Activated T-cell treated with anti-CD3 and anti-CD28 coated beads for 1 hour (primary cell): Measurements from ENCODE around the gene DDIT4.
A peak's percentile ranks its signal among the peaks of the same experiment; 100 is the strongest.

Source experiments
- DNase-seq: peaks from one replicate; pipeline ENCODE4 v3.0.0-alpha.2; 2020; ENCODE audit warnings: low read depth

DDIT4 gene

DNA sequence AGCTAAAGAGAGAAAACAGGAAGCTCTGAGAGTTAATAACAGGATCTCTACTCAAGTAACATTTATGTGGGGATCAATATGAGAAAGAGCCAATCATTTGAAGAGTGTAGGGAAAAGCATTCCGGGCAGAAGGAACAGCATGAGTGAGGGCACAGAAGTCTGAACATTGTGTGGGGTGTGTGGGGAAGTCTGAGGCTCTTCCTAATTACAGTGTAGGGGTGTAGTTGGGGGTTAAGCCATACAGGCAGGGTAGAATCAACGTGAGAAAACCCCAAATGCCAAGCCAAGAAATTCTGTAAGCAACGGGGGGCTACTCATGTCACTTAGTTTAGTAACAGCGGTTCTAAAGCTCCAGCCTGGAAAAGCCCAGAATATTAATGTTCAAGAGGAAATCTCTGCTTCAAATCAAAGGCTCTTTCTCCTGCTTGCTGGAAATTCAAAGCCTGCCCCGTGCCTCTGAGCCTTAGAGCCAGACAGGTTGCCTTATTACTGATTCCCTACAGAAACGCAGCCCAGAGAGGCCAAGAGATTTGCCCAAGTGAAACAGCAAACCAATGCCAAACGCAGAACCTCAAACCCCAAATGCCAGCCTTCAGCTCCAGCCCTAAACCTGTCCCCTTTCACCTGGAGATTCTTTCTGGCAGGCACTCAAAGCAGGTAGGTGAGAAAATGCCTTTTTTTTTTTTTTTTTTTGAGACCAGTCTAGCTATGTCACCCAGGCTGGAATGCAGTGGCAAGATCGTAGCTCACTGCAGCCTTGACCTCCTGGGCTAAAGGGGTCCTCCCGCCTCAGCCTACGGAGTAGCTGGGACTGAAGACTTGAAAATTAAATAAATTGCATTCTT lies 44.9 kb downstream of the DDIT4 start:
- DNase-seq: no peak

DNA sequence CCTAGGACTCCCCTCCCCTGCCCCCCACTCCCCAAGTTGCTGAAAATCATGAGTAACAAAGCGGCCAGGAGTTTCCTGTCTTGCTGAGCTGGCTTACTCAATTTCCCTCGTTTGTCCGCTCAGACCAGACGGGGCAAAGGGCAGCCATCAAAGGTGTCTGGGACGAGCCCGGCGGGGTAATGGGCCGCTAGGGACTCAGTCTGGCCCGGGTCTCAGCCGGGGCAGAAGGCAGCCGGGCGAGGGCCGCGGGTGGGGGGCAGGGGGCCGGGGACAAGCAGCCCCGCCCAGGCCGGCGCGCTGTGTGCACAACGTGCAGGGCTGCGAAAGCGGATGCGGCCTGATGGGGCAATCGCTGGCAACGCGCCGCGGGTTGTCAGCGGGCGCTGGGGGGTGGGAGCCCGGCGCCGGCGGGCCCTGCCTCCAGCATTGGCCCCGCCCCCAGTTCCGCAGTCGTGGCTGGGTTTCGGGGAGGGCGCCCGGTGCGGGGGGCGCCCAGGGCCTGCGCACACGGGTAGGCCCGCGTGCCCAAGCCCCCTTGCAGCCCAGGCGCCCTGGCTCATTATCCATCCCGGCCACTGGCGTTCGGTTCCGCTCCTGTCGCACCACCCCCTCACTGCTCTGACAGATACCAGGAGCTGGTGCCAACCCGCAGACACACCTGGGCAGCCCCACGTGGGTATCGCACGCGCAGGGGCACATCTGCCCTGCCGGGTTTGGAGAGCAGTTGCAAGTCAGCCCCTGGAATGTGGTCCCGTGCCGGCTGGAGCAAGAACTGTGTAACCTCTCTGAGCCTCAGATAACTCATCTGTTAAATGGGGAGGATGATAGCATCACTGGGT lies 45.9 kb downstream of the DDIT4 start:
- peak; percentile 82 for DNase-seq

DNA sequence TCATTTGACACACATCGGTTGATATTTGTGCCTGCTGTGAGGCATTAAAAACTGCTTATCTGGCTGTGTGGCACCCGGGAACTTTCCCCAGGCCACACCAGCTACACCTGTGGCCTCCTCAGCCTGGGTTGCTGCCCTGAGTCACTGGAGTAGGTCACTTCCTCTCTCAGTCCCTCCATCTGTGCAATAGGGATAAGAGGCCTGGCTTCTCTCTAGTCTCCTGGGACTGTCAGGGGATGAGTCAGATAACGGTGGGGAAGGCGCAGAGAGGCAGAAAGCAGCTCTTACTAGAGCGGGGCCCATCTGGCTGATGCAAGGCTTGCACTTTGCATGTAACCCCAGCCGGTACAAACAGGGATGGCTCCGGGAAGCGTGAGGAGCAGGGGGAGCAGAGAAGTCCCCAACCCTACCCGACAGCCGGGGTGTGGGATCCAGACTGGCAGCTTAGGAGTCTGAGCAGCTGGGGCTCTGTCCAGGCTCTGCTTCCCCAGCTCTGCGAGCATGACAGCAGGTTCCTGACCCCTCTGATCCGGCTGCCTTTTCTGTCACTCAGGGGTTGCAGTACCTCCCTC lies 47.0 kb downstream of the DDIT4 start:
- no peak for DNase-seq

DNA sequence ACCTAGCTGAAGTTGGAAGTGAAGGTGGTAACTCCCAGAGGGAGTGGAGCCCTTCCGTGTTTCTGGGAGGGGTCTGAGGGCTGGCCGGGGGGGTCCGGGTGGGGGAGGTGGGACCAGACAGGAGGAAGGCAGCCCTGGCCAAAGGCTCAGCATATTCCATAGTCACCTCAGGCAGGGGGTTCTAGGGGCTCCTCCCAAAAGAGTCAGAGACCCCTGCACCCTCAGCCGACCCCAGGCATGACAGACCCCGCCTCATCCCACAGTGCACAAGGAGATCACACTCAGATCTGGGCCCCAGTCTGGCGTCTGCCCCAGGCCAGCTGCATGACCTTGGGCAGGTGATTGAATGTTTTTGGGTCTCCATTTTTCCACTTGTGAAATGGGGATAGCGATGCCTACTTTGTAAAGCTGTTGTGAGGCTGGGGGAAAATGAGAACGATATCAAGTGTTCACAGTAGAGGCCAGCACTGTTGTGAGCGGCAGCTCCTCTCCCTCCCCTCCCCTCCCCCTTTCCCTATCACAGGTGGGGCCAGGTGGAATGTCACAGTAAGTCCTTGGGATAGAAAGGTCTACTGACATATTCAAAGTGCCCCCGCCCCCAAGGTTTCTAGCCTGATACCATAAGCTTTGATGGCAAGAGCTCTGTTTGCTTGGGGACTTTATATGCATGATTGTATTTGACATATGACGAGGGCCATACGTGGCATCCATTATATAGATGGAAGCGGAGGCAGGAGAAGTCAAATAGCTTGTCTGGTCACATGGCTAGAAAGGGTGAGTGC lies 47.7 kb downstream of the DDIT4 start:
- no peak for DNase-seq

DNA sequence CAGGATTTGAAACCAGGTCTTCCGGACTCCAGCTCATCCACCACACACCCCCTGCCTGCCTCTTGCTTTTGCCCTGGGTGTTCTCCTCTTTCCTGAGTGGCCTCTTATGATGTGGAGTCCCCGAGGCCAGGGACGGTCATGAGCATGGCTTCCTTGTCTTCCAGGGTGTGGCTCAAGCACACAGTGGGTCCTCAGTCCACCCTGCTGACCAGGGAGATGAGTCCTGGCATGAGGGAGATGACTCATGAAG lies 48.2 kb downstream of the DDIT4 start:
- no peak for DNase-seq

DNA sequence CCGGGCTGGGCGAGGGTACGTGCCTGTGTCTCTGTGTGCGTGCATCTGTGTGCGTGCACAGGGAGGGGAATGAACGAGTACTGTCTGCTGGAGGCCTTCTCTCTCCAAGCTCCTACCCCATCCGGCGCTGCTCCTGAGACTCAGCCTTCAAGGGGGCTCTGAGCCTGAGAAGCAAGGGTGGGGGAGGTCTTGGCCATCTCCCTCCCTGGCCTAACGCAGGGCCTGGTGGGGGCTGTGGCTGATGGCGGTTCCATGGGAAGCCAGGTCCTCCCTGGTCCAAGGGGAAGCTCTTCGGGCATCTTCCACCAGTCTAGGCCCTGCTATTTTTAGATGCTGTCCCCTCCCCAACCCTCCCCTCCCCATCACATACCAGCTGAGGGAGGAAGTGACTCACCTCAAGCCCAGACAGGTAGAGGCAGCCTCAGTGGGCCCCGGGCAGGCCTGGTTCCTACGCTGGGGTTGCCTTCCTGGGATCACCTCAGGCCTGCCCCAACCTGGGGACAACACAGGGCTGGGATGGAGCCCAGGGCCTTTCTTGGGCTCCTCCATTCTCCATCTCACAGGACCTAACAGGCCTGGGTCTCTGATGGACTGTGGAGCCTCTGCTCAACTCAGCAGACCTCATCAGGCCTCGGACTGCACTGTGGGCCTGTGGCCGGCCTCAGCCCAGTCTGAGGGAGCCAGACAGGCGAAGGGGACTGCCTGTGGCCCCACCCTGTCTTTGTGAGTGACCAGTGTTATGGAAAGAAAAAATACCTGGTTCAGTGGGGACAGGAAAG lies 48.7 kb downstream of the DDIT4 start:
- peak; percentile 55 for DNase-seq

DNA sequence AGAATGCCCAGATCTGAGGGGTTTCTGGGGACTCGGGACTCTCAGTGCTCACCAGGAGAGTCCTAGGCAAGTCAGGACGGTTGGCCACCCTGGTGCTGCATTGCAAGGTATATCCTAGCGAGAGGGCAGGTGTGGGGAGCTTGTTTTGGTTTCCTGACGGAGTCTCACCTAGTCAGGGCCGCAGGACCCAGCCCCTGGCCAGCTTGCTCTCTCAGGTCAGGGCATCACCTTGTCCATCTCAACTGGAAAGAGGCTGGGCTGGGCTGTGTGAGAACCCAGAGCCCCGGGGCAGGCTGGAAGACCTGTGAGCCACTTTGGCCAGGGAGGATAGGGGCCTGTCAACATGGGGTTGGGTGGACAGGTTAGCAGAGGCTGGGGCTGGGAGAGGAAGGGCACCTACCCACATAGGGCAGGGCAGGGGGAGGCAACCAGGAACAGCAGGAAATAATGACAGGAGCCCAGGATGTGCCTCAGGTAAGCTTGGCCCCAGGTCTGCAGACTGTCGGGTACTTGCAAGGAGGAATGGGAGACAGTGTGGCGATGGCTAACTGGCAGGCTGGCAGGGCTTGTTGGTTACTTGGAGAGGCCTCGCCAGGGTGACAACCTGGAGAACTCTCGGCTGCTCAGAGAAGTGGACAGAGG lies 49.5 kb downstream of the DDIT4 start:
- DNase-seq: no peak

DNA sequence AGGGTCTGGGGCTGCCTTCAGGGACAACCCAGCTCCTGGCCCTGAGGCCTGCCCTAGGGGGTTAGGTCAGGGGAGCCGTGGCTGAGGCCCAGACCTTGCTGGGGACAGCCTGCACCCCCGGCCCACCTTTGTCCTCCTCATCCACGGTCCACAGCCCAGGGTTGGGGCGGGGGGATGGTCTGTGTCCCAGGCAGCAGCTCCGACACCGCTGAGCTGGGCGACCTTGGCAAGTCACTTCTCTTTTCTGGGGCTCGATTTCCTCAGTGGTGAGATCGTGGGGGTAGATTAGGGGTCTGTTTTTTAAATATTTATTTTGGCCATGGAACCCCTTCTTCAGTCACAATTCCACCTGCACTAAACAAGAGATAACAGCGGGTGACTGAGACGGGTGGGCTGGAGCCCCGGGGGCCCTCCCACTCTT lies 50.1 kb downstream of the DDIT4 start:
- DNase-seq: no peak
